K562 (cell line): Measurements from ENCODE around the gene ANK3.

ENCODE experiments used
- ATF2 ChIP-seq: sonication (generic); formaldehyde crosslinking; IDR thresholded peaks from 2 replicates; pipeline ENCODE4 v1.8.1; 2022; ENCODE audit warnings: missing genetic modification reagents
- CBX3 ChIP-seq, 2 experiments: IDR thresholded peaks; 1 replicate in 1 of 2; 2 replicates in 1 of 2; pipeline ENCODE4 v1.6.1; 2012; ENCODE audit warnings: inconsistent platforms in 2 of 2, low read length in 2 of 2, borderline replicate concordance in 1 of 2, control low read depth in 1 of 2
- CTCF ChIP-seq, 3 experiments: IDR thresholded peaks in 2 of 3; conservative IDR thresholded peaks in 1 of 3; 2 replicates each; pipeline ENCODE4 v1.5.1; 2011 to 2012; ENCODE audit warnings: low read length in 3 of 3, mild to moderate bottlenecking in 3 of 3, control low read depth in 2 of 3, improper control_type of control experiment in 1 of 3, inconsistent platforms in 1 of 3, low read depth in 1 of 3, mixed read lengths in 1 of 3, moderate library complexity in 1 of 3; ENCODE audit not compliant: insufficient read depth in 2 of 3
- ELF4 ChIP-seq: fragments of 450-650 bp; formaldehyde crosslinking; IDR thresholded peaks from 2 replicates; pipeline ENCODE4 v1.4.0; 2022; ENCODE audit warnings: missing genetic modification characterization
- HDAC6 ChIP-seq: IDR thresholded peaks from 2 replicates; pipeline ENCODE4 v1.6.1; 2012; ENCODE audit warnings: low read depth, mild to moderate bottlenecking, control low read depth, inconsistent platforms, low read length, moderate library complexity
- MAZ ChIP-seq, 2 experiments: fragments of 450-650 bp in 1 of 2; sonication (generic) in 1 of 2; formaldehyde crosslinking; IDR thresholded peaks in 1 of 2; conservative IDR thresholded peaks in 1 of 2; 2 replicates each; pipeline versions ENCODE4 v1.4.0 to v1.5.0; 2020; ENCODE audit warnings: mild to moderate bottlenecking in 1 of 2, missing genetic modification reagents in 1 of 2
- NFIX ChIP-seq: fragments of 250-450 bp; sonication (Bioruptor Pico); IDR thresholded peaks from 2 replicates; pipeline ENCODE4 v1.4.0; 2020; ENCODE audit warnings: low read depth, mild to moderate bottlenecking, moderate library complexity
- PRDM10 ChIP-seq: fragments of 450-650 bp; IDR thresholded peaks from 2 replicates; pipeline ENCODE4 v1.6.1; 2018; ENCODE audit not compliant: partially characterized antibody
- TARDBP ChIP-seq: fragments of 450-650 bp; IDR thresholded peaks from 2 replicates; pipeline ENCODE4 v1.6.1; 2016
- ZBED1 ChIP-seq: IDR thresholded peaks from 2 replicates; pipeline ENCODE4 v1.6.1; 2014
- ZNF121 ChIP-seq: sonication (generic); formaldehyde crosslinking; conservative IDR thresholded peaks from 2 replicates; pipeline ENCODE4 v1.8.0; 2022; ENCODE audit warnings: missing genetic modification reagents
- ZNF274 ChIP-seq: IDR thresholded peaks from 2 replicates; pipeline ENCODE4 v1.6.1; 2011; ENCODE audit warnings: low read depth, mild to moderate bottlenecking, low read length, moderate library complexity, borderline replicate concordance

DNA sequence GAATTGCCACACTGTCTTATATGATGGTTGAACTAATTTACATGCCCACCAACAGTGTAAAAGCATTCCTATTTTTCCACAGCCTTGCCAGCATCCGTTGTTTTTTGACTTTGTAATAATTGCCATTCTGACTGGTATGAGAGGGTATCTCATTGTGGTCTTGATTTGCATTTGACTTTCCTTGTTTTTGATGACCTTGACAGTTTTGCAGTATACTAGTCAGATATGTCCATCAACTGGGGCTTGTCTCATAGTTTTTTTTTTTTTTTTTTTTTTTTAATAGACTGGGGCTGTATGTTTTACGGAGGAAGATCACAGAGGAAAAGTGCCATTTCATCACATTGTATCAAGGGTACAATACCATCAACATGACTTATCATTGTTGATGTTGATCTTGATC, 220.6 kb downstream of the ANK3 start:
- no peak for TF ChIP-seq NFIX (CRISPR knock-in tag)
- no peak for TF ChIP-seq HDAC6
- no peak for TF ChIP-seq ATF2
- no peak for TF ChIP-seq ELF4
- TF ChIP-seq PRDM10, result no peak
- no peak for TF ChIP-seq CTCF (IDR thresholded peaks at IDR 0.05 in 2 of 3, conservative IDR thresholded peaks at IDR 0.05 in 1 of 3; ENCODE audit: insufficient read depth in 2 of 3, low read depth in 1 of 3, low read length in 3 of 3)
- TF ChIP-seq ZBED1, result no peak
- TF ChIP-seq ZNF274, result no peak
- no peak for TF ChIP-seq CBX3 (IDR thresholded peaks at IDR 0.05; ENCODE audit: borderline replicate concordance in 1 of 2, low read length in 2 of 2)
- no peak for TF ChIP-seq TARDBP
- TF ChIP-seq MAZ (CRISPR knock-in tag; conservative IDR thresholded peaks at IDR 0.05 in 1 of 2, IDR thresholded peaks at IDR 0.05 in 1 of 2), result no peak
- TF ChIP-seq ZNF121 (CRISPR knock-in tag), result no peak
